IMR-90 (cell line): ENCODE measurements around the gene UQCC5. TPM values are rescaled to one million over a fixed set of nuclear protein-coding genes. Genes with fewer than 3 reads are reported as not detected.

Experiments
- ATAC-seq: fragments of 200-7000 bp; cut with Tn5 transposase; 2 replicates; pipeline ENCODE4 v1.9.1; 2020; ENCODE audit warnings: low read depth, mild to moderate bottlenecking, moderate library complexity
- BruUV-seq: library from RNA; stranded (reverse); fragments of 400-500 nt; replicated peaks from 2 replicates; lab custom pipeline; 2021; lab: Mats Ljungman, UMichigan
- CTCF ChIA-PET: fragments of 300-600 bp; formaldehyde crosslinking; extraction: SDS; loops from one replicate; lab custom pipeline; 2021; ENCODE audit warnings: antibody characterized with exemption; lab: Yijun Ruan, JAX
- POLR2A ChIA-PET: fragments of 300-600 bp; sonication (Branson Sonifier 250); formaldehyde crosslinking; loops from one replicate; lab custom pipeline; 2022; ENCODE audit warnings: antibody characterized with exemption; ENCODE audit not compliant: unreplicated experiment; lab: Charles Lee
- DNase-seq: peaks from one replicate; pipeline ENCODE4 v3.0.0; 2013
- H2AFZ ChIP-seq: replicated peaks from 2 replicates; pipeline ENCODE3; 2013; ENCODE audit warnings: low read length, mild to moderate bottlenecking; ENCODE audit not compliant: poor library complexity
- H2AK5ac ChIP-seq: 2 replicates; pipeline ENCODE4 v1.6.1; 2013; ENCODE audit warnings: low read depth, low read length, inconsistent platforms
- H2AK9ac ChIP-seq: replicated peaks from 2 replicates; pipeline ENCODE3; 2013; ENCODE audit warnings: mild to moderate bottlenecking, low read depth, low read length, moderate library complexity; ENCODE audit not compliant: poor library complexity
- H2BK120ac ChIP-seq: 2 replicates; pipeline ENCODE4 v1.6.1; 2013; ENCODE audit warnings: low read depth, low read length, inconsistent platforms
- H2BK15ac ChIP-seq: 3 replicates; pipeline ENCODE4 v1.6.1; 2013; ENCODE audit warnings: low read depth, low read length, inconsistent platforms
- H2BK20ac ChIP-seq: 2 replicates; pipeline ENCODE4 v1.6.1; 2013; ENCODE audit warnings: low read depth, mild to moderate bottlenecking, inconsistent platforms, low read length, moderate library complexity
- H2BK5ac ChIP-seq: 2 replicates; pipeline ENCODE4 v1.6.1; 2013; ENCODE audit warnings: mild to moderate bottlenecking, low read depth, low read length, inconsistent platforms; ENCODE audit not compliant: poor library complexity, severe bottlenecking
- H3K14ac ChIP-seq: replicated peaks from 2 replicates; pipeline ENCODE4 v1.6.1; 2013; ENCODE audit warnings: low read depth, low read length, inconsistent platforms
- H3K18ac ChIP-seq: 2 replicates; pipeline ENCODE4 v1.6.1; 2013; ENCODE audit warnings: low read depth, low read length, control low read depth
- H3K23ac ChIP-seq: 2 replicates; pipeline ENCODE4 v1.6.1; 2013; ENCODE audit warnings: low read depth, low read length, inconsistent platforms
- H3K27ac ChIP-seq: 2 replicates; pipeline ENCODE4 v1.5.1; 2013; ENCODE audit warnings: mild to moderate bottlenecking, control low read depth, low read length; ENCODE audit not compliant: insufficient read depth
- H3K27me3 ChIP-seq: 2 replicates; pipeline ENCODE4 v1.6.1; 2013; ENCODE audit warnings: low read length; ENCODE audit not compliant: control insufficient read depth, insufficient read depth
- H3K36me3 ChIP-seq: 2 replicates; pipeline ENCODE4 v1.6.1; 2013; ENCODE audit warnings: low read length, mixed read lengths; ENCODE audit not compliant: control insufficient read depth, insufficient read depth
- H3K4ac ChIP-seq: 2 replicates; pipeline ENCODE4 v1.6.1; 2013; ENCODE audit warnings: low read depth, low read length, inconsistent platforms
- H3K4me1 ChIP-seq: 2 replicates; pipeline ENCODE4 v1.6.1; 2013; ENCODE audit warnings: low read length, mixed read lengths; ENCODE audit not compliant: control insufficient read depth, insufficient read depth
- H3K4me2 ChIP-seq: 2 replicates; pipeline ENCODE4 v1.6.1; 2013; ENCODE audit warnings: low read depth, mild to moderate bottlenecking, control low read depth, low read length, moderate library complexity
- H3K4me3 ChIP-seq: 2 replicates; pipeline ENCODE4 v1.5.1; 2013; ENCODE audit warnings: low read depth, mild to moderate bottlenecking, control low read depth, low read length, moderate library complexity; ENCODE audit not compliant: insufficient read depth
- H3K56ac ChIP-seq: 2 replicates; pipeline ENCODE4 v1.6.1; 2013; ENCODE audit warnings: low read length, inconsistent platforms; ENCODE audit not compliant: insufficient read depth; ENCODE audit errors: extremely low read depth
- H3K79me1 ChIP-seq, 2 experiments: 2 replicates each; pipeline ENCODE4 v1.6.1; 2013; ENCODE audit warnings: low read length in 2 of 2, inconsistent platforms in 1 of 2, low read depth in 1 of 2
- H3K9ac ChIP-seq: 2 replicates; pipeline ENCODE4 v1.6.1; 2013; ENCODE audit warnings: low read depth, low read length, control low read depth
- H3K9me1 ChIP-seq: 2 replicates; pipeline ENCODE4 v1.6.1; 2013; ENCODE audit warnings: low read length, inconsistent platforms; ENCODE audit not compliant: insufficient read depth
- H3K9me3 ChIP-seq: 2 replicates; pipeline ENCODE4 v1.6.1; 2013; ENCODE audit warnings: low read length; ENCODE audit not compliant: control insufficient read depth, insufficient read depth
- H4K20me1 ChIP-seq: 2 replicates; pipeline ENCODE4 v1.6.1; 2013; ENCODE audit warnings: low read length, inconsistent platforms; ENCODE audit not compliant: insufficient read depth
- H4K5ac ChIP-seq: 2 replicates; pipeline ENCODE4 v1.6.1; 2013; ENCODE audit warnings: mild to moderate bottlenecking, low read depth, low read length, control low read depth
- H4K8ac ChIP-seq, 2 experiments: 2 replicates each; pipeline ENCODE4 v1.6.1; 2013; ENCODE audit warnings: low read depth in 2 of 2, low read length in 2 of 2, control low read depth in 1 of 2, inconsistent platforms in 1 of 2
- H4K91ac ChIP-seq: 2 replicates; pipeline ENCODE4 v1.6.1; 2013; ENCODE audit warnings: low read depth, low read length, inconsistent platforms; ENCODE audit not compliant: insufficient read depth
- BHLHE40 ChIP-seq: fragments of 150-350 bp; IDR thresholded peaks from 2 replicates; pipeline ENCODE4 v1.6.1; 2016; ENCODE audit warnings: mild to moderate bottlenecking, low read depth, low read length
- CEBPB ChIP-seq: IDR thresholded peaks from 2 replicates; pipeline ENCODE4 v1.6.1; 2012; ENCODE audit warnings: low read depth, low read length, improper control_type of control experiment
- CHD1 ChIP-seq: IDR thresholded peaks from 2 replicates; pipeline ENCODE4 v1.6.1; 2012; ENCODE audit warnings: low read depth, low read length, improper control_type of control experiment
- ELK1 ChIP-seq: fragments of 150-350 bp; IDR thresholded peaks from 2 replicates; pipeline ENCODE4 v1.6.1; 2016; ENCODE audit warnings: low read depth, mild to moderate bottlenecking, low read length, moderate library complexity, borderline replicate concordance
- FOS ChIP-seq: fragments of 150-350 bp; IDR thresholded peaks from 2 replicates; pipeline ENCODE4 v1.6.1; 2016; ENCODE audit warnings: low read depth, low read length
- MAFK ChIP-seq: IDR thresholded peaks from 2 replicates; pipeline ENCODE4 v1.6.1; 2012; ENCODE audit warnings: low read depth, low read length, improper control_type of control experiment
- MAZ ChIP-seq: IDR thresholded peaks from 2 replicates; pipeline ENCODE4 v1.6.1; 2012; ENCODE audit warnings: low read depth, mild to moderate bottlenecking, low read length, improper control_type of control experiment, moderate library complexity, borderline replicate concordance
- MXI1 ChIP-seq: IDR thresholded peaks from 2 replicates; pipeline ENCODE4 v1.6.1; 2012; ENCODE audit warnings: low read depth, mild to moderate bottlenecking, low read length, moderate library complexity, borderline replicate concordance
- NFE2L2 ChIP-seq: fragments of 150-350 bp; IDR thresholded peaks from 2 replicates; pipeline ENCODE4 v1.6.1; 2016; ENCODE audit warnings: low read depth, mild to moderate bottlenecking, low read length
- POLR2A ChIP-seq: IDR thresholded peaks from 2 replicates; pipeline ENCODE4 v1.6.1; 2012; ENCODE audit warnings: mild to moderate bottlenecking, low read depth, low read length
- RAD21 ChIP-seq: IDR thresholded peaks from 2 replicates; pipeline ENCODE4 v1.6.1; 2012; ENCODE audit warnings: low read length, improper control_type of control experiment
- RCOR1 ChIP-seq: IDR thresholded peaks from 2 replicates; pipeline ENCODE4 v1.6.1; 2012; ENCODE audit warnings: mild to moderate bottlenecking, low read length, improper control_type of control experiment; ENCODE audit not compliant: insufficient replicate concordance
- RFX5 ChIP-seq: IDR thresholded peaks from 2 replicates; pipeline ENCODE4 v1.8.0; 2012; ENCODE audit warnings: low read depth, mild to moderate bottlenecking, low read length, moderate library complexity
- SMC3 ChIP-seq: fragments of 150-350 bp; IDR thresholded peaks from 2 replicates; pipeline ENCODE4 v1.6.1; 2016; ENCODE audit warnings: low read depth, mild to moderate bottlenecking, antibody characterized with exemption, low read length, moderate library complexity
- WGBS, 2 experiments: methylation state at CpG; one replicate each; pipeline versions ENCODE4 v1.1.5 to v1.1.7; 2013; ENCODE audit warnings: missing lambda C conversion rate in 2 of 2; ENCODE audit not compliant: insufficient read length in 1 of 2; ENCODE audit errors: extremely low coverage in 2 of 2; 5-methylcytosine and 5-hydroxymethylcytosine counted together
- dilution Hi-C: fragments of 300-500 bp; cut with HindIII; formaldehyde crosslinking; loops from one replicate; pipeline ENCODE4 v1.14.3; 2018; ENCODE audit warnings: low sequenced_read_pairs; ENCODE audit not compliant: unreplicated experiment
- in situ Hi-C: fragments of 300-500 bp; cut with MboI; formaldehyde crosslinking; loops from 3 replicates; pipeline ENCODE4 v1.14.3; 2019; ENCODE audit warnings: low sequenced_read_pairs, inconsistent platforms, mixed read lengths
- intact Hi-C: fragments of 100-400 bp; cut with micrococcal nuclease; formaldehyde crosslinking; loops from 2 replicates; pipeline ENCODE4 v1.10.0; 2022
- polyA plus RNA-seq, 3 experiments: library from polyadenylated mRNA; depleted of rRNA; stranded (reverse); fragments of >200 nt; gene quantifications; 2 replicates each; pipeline ENCODE4 v1.2.3, GENCODE V29; 2012; ENCODE audit warnings: low replicate concordance in 1 of 3
- total RNA-seq: library from RNA; depleted of rRNA; stranded (reverse); fragments of >200 nt; gene quantifications from 2 replicates; pipeline ENCODE4 v1.2.3, GENCODE V29; 2012
- TF ChIP-seq, protein P1 (sequence below): fragments of 150-350 bp; IDR thresholded peaks from 2 replicates; pipeline ENCODE4 v1.6.1; 2017; ENCODE audit warnings: mild to moderate bottlenecking, antibody characterized with exemption, low read length, low read depth
- TF ChIP-seq, protein P2 (sequence below): conservative IDR thresholded peaks from 2 replicates; pipeline ENCODE4 v1.5.1; 2012; ENCODE audit warnings: mild to moderate bottlenecking, low read depth, low read length, improper control_type of control experiment

Gene UQCC5
- total and polyA plus RNA-seq, 2 of the 4 experiments (the other 2 are of a cell fraction), result 1.1 to 16.9 TPM

GRCh38 chr3:52516509-52517195 lies 19.8 kb upstream of the UQCC5 start:
- no peak overlapping the region for H4K8ac ChIP-seq
- H2BK120ac ChIP-seq, result no peak overlapping the region
- no peak overlapping the region for H3K56ac ChIP-seq
- H2AFZ ChIP-seq, result no peak overlapping the region
- H3K9me3 ChIP-seq, result no peaks in the 10 kb centered on the region
- no peak overlapping the region for H3K23ac ChIP-seq
- in situ Hi-C loops, result no loop called here
- no peak overlapping the region for H3K27ac ChIP-seq
- intact Hi-C loops, result no loop called here
- POLR2A ChIA-PET, result no interaction called here
- no peak overlapping the region for H3K9ac ChIP-seq
- CTCF ChIA-PET, result no interaction called here
- H3K36me3 ChIP-seq, result no peaks in the 10 kb centered on the region
- no peaks in the 10 kb centered on the region for H3K9me1 ChIP-seq
- H2AK5ac ChIP-seq, result no peak overlapping the region
- H4K91ac ChIP-seq, result no peak overlapping the region
- peaks cover 1% of the 10 kb centered on the region; the same call in 1 of the 2 replicates for H3K4me1 ChIP-seq
- 88% methylated on average over 3 of the region's 19 CpGs; no CpG with 5 or more reads in 1 of the 2 experiments for WGBS, 2 experiments
- H4K5ac ChIP-seq, result no peak overlapping the region
- no TSS peak for BruUV-seq
- no peaks in the 10 kb centered on the region for H3K79me1 ChIP-seq
- dilution Hi-C loops, result no loop called here
- H2BK5ac ChIP-seq, result no peak overlapping the region
- no peak overlapping the region for H3K4ac ChIP-seq
- H3K4me3 ChIP-seq, result no peak overlapping the region
- no peak overlapping the region for H2AK9ac ChIP-seq
- H3K18ac ChIP-seq, result no peak overlapping the region
- no peak for DNase-seq
- ATAC-seq, result no peak
- no peak overlapping the region for H2BK15ac ChIP-seq
- peaks cover 34% of the 10 kb centered on the region for H3K27me3 ChIP-seq
- H4K20me1 ChIP-seq, result no peaks in the 10 kb centered on the region
- TF ChIP-seq, protein P1, sequence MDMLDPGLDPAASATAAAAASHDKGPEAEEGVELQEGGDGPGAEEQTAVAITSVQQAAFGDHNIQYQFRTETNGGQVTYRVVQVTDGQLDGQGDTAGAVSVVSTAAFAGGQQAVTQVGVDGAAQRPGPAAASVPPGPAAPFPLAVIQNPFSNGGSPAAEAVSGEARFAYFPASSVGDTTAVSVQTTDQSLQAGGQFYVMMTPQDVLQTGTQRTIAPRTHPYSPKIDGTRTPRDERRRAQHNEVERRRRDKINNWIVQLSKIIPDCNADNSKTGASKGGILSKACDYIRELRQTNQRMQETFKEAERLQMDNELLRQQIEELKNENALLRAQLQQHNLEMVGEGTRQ, result no peak
- no peak for TF ChIP-seq RAD21
- no peak for TF ChIP-seq ELK1
- no peak for TF ChIP-seq FOS
- TF ChIP-seq, protein P2, sequence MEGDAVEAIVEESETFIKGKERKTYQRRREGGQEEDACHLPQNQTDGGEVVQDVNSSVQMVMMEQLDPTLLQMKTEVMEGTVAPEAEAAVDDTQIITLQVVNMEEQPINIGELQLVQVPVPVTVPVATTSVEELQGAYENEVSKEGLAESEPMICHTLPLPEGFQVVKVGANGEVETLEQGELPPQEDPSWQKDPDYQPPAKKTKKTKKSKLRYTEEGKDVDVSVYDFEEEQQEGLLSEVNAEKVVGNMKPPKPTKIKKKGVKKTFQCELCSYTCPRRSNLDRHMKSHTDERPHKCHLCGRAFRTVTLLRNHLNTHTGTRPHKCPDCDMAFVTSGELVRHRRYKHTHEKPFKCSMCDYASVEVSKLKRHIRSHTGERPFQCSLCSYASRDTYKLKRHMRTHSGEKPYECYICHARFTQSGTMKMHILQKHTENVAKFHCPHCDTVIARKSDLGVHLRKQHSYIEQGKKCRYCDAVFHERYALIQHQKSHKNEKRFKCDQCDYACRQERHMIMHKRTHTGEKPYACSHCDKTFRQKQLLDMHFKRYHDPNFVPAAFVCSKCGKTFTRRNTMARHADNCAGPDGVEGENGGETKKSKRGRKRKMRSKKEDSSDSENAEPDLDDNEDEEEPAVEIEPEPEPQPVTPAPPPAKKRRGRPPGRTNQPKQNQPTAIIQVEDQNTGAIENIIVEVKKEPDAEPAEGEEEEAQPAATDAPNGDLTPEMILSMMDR, result no peak
- no peak for TF ChIP-seq RFX5
- TF ChIP-seq RCOR1, result no peak
- TF ChIP-seq SMC3, result no peak
- TF ChIP-seq CHD1, result no peak
- TF ChIP-seq POLR2A, result no peak
- TF ChIP-seq BHLHE40, result no peak
- no peak for TF ChIP-seq MAZ
- TF ChIP-seq NFE2L2, result no peak
- TF ChIP-seq MXI1, result no peak
- TF ChIP-seq CEBPB, result no peak
- no peak for TF ChIP-seq MAFK
- H3K4me2 ChIP-seq, result no peak overlapping the region
- no peak overlapping the region for H2BK20ac ChIP-seq
- no peak overlapping the region for H3K14ac ChIP-seq
